Hepatocyte (in vitro differentiated cells): Measurements from ENCODE around the gene TBC1D8.

Experiments
- EZH2 ChIP-seq: fragments of 200-600 bp; sonication (generic); IDR thresholded peaks from 2 replicates; pipeline ENCODE4 v1.6.1; 2016; ENCODE audit warnings: antibody characterized with exemption, mild to moderate bottlenecking, borderline replicate concordance
- EZH2phosphoT487 ChIP-seq: fragments of 200-600 bp; sonication (generic); IDR thresholded peaks from one replicate; pipeline ENCODE4 v1.6.1; 2018; ENCODE audit warnings: antibody characterized with exemption, mild to moderate bottlenecking, low read depth, moderate library complexity; ENCODE audit not compliant: unreplicated experiment, severe bottlenecking
- TF ChIP-seq, protein P1 (sequence below): fragments of 200-600 bp; sonication (generic); IDR thresholded peaks from 2 replicates; pipeline ENCODE4 v1.5.1; 2016; ENCODE audit warnings: antibody characterized with exemption, mild to moderate bottlenecking; ENCODE audit not compliant: poor library complexity

DNA sequence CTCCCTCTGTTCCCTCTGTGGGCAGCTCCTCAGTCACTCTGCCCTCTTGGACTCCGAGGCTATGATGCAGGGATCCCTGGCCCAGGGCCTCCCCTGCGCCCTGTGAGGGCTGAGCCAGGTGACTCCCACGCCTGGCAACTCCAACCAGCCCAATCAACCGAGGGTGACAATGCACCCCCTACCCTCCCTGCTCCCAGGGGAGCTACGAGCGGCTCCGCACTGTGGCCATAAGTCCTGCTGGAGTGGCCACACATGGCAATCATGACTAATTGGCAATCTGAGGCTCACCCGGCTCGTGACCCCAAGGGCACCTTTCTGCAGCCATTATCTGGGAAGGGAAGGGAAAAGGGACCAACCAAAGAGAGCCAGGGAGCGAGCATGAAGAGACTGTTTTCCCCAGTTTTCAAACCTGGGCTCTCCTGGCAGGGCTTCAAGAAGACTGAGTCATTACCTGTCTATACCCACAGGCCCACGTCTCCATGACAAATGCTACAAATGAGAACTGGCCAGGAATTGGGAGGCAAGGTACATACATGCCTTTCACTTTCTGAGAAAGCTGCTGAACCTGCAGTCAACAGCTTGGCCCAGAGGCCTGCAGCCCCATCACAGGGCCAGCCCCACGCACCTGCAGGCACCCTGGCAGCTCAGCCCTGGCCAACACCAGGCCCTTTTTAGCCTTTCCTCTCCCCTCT, 104.0 kb downstream of the TBC1D8 start:
- TF ChIP-seq, protein P1, sequence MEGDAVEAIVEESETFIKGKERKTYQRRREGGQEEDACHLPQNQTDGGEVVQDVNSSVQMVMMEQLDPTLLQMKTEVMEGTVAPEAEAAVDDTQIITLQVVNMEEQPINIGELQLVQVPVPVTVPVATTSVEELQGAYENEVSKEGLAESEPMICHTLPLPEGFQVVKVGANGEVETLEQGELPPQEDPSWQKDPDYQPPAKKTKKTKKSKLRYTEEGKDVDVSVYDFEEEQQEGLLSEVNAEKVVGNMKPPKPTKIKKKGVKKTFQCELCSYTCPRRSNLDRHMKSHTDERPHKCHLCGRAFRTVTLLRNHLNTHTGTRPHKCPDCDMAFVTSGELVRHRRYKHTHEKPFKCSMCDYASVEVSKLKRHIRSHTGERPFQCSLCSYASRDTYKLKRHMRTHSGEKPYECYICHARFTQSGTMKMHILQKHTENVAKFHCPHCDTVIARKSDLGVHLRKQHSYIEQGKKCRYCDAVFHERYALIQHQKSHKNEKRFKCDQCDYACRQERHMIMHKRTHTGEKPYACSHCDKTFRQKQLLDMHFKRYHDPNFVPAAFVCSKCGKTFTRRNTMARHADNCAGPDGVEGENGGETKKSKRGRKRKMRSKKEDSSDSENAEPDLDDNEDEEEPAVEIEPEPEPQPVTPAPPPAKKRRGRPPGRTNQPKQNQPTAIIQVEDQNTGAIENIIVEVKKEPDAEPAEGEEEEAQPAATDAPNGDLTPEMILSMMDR = no peak
- TF ChIP-seq EZH2 (no peak), EZH2phosphoT487 (no peak)
